Measurements from ENCODE around the gene PHF19.

Gene PHF19

DNA sequence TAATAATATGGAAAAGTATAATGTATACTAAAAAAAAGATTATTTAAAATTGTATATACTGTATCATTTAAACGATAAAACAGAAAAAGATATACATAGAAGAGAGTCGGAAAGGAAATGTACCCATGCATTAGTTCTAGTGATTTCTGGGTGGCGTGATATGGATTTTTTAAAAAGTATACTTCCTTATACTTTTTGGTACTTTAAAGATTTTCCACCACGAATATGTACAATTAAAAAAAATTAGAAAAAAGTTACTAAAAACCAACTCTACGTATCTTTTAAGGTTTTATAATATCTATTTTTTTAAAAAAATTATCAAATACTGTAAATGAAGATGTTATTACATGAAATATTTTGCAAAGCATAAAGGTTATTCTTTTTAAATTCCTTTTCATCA is 12.3 kb downstream of the PHF19 start:
- intact Hi-C loops (cut with DNase I): no loop called here
- DNase-seq: no peak

DNA sequence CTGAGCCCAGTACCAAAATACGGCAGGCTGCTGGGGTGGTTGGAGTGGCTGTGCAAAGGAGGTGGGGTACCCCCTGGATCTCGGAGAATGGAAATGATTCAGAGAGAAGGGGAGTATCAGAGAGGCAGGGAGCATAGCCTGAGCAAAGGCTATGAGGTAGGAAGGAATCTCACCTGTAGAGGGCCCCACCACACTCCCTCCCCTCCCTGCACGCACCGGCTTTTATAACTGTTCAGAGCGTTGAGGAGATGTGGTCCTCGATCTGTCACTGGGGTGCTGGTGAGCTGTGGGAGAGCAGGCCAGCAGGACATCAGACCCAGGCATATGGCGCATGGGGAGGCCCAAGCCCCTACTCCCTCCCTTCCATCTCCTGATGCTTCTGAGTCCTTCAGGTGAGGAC is 13.2 kb downstream of the PHF19 start:
- no peak for DNase-seq
- intact Hi-C loops (cut with DNase I): no loop called here

- intact Hi-C loops (cut with DNase I): no loop called here
- peak in 37 of 42 donors; percentile 21 to 89 (median 65) for DNase-seq
Measured at GRCh38 chr9:120862452-120862851, 14.5 kb downstream of the PHF19 start.

- peak in 1 of 42 donors; percentile 4 for DNase-seq
- intact Hi-C loops (cut with DNase I): no loop called here
Measured at GRCh38 chr9:120861935-120862334, 15.1 kb downstream of the PHF19 start.

GRCh38 chr9:120860083-120860482 is 16.9 kb downstream of the PHF19 start:
- intact Hi-C loops (cut with DNase I): no loop called here
- DNase-seq: peak in 1 of 42 donors; percentile 2

- intact Hi-C loops (cut with DNase I): no loop called here
- DNase-seq: peak in 1 of 42 donors; percentile 7
Measured at GRCh38 chr9:120859361-120859760, 17.6 kb downstream of the PHF19 start.

DNA sequence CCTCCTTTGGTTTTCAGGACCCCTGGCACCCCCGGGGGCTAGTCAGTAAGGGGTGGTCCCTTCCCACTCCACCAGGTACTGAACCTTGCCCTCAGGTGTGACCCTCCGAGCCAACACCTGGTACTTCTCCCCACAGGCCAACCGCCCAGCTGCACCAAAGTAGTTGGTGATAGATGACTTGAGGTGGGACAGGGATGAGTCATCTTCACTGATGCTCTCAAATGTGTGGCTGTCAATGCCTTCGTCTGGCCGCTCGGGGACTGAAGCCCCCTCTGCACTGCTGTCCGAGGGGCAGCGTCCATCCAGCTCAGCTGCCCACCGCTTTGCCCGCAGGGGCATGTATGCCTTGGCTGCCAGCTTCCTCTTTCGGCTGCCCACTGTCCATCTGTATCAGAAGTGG is 19.1 kb downstream of the PHF19 start:
- DNase-seq: no peak
- intact Hi-C loops (cut with DNase I): no loop called here

GRCh38 chr9:120857481-120857880 is 19.5 kb downstream of the PHF19 start:
- peak in 4 of 42 donors; percentile 22 to 37 (median 29) for DNase-seq
- intact Hi-C loops (cut with DNase I): no loop called here

DNA sequence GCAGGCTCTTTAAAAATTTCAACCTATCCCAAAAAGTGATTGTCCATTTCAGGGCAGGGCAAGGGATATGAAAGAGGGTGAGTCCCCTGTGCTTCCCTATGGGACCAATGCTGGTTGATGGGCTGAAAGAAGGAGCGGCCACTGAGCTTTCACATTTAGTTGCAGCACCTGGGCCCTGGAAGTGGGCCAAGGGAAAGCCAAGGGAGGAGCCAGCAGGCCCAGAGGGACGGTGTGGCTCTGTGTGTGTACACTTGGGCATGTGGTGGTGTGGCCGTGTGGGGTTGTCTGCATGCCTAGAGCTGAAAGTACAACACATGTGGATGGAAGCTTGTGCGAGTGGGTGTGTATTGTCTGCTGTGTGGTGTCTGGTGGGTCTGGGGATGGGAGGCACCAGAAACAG is 20.3 kb downstream of the PHF19 start:
- intact Hi-C loops (cut with DNase I): no loop called here
- no peak for DNase-seq

GRCh38 chr9:120855827-120856670 is 20.9 kb downstream of the PHF19 start:
- intact Hi-C loops (cut with DNase I): no loop called here
- DNase-seq: no peak

- intact Hi-C loops (cut with DNase I): no loop called here
- DNase-seq: no peak
Measured at GRCh38 chr9:120854596-120855327, 22.2 kb downstream of the PHF19 start.

GRCh38 chr9:120853198-120853597 is 23.8 kb downstream of the PHF19 start:
- DNase-seq: no peak
- intact Hi-C loops (cut with DNase I): no loop called here

- intact Hi-C loops (cut with DNase I): no loop called here
Measured at GRCh38 chr9:120852240-120853010, 24.6 kb downstream of the PHF19 start.

DNA sequence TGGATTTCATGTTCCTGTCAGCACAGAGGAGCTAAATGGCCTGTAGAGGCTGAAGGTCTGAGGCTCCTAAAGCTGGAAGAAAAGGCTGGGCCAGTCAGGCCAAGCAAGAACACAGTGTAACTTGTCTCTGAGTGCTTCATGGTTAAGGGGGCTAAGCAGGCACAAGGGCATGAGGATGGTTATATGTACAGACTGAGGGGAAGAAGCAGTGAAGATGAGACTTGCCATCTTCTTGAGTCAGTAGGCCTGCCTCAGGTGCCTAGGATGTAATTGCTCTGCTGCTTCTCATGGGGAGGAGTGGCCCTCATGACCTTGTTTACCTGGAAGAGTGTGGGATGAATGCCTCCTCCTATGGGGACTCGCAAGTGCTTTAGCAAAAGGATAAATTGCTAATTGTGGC is 25.5 kb downstream of the PHF19 start:
- DNase-seq: no peak
- intact Hi-C loops (cut with DNase I): no loop called here

More at GRCh38 chr9:120852240-120853010, 24.6 kb downstream of the PHF19 start:
- DNase-seq: no peak

DNA sequence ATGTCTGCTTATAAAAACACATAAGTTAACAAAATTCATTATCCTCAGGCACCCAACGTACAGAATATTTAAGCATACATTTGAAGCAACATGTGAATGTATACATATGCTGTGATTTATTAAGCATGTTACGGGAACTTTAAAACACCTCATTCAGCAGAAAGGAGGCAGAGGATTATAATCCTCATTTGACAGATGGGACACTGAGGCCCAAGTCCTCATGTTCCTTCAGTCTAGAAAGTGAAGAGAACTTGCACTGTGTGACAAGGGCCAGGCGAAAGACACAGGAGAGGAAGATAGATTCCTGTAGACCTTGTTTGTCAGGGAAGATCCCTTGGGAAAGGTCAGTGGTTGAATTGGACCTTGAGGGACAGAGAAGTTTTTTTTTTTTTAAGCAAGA is 26.7 kb downstream of the PHF19 start:
- intact Hi-C loops (cut with DNase I): no loop called here
- DNase-seq: no peak

- intact Hi-C loops (cut with DNase I): no loop called here
- DNase-seq: no peak
Measured at GRCh38 chr9:120846906-120847305, 30.1 kb downstream of the PHF19 start.

DNA sequence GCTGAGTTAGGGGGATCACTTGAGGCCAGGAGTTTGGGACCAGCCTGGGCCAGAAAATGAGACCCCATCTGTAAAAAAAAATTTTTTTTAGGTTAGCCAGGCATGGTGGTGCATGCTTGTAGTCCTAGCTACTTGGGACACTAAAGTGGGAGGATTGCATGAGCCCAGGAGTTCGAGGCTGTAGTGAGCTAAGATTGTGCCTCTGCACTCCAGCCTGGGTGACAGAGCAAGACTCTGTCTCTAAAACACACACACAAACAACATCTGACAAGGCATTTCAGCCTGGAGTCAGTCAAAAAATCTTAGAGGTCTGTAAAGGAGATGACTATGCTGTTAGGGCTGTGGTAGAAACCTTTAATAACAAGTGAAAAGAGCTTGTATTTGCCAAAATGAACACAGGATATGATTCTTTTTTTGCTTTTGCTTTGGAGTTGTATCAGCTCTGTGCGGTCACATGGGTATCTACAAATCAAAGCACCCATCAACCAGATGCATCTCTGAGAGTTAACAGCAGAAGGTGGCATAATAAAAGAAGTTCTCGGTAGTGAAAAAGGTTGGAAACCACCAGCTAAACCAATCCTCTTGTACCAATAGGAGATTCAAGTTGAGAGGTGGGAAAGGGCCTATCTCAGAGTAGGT is 30.6 kb downstream of the PHF19 start:
- no peak for DNase-seq
- intact Hi-C loops (cut with DNase I): no loop called here

- intact Hi-C loops (cut with DNase I): no loop called here
Measured at GRCh38 chr9:120845255-120845654, 31.7 kb downstream of the PHF19 start.

More at GRCh38 chr9:120845255-120845654, 31.7 kb downstream of the PHF19 start:
- peak in 1 of 42 donors; percentile 58 for DNase-seq

Measured in head of caudate nucleus (tissue), 42 donors.